Activated CD8-positive, alpha-beta T cell treated with anti-CD3 and anti-CD28 coated beads for 36 hours (primary cell): ENCODE measurements around the gene CIB4. TPM values are rescaled to one million over a fixed set of nuclear protein-coding genes. Genes with fewer than 3 reads are reported as not detected.

ENCODE experiments used
- ATAC-seq: fragments of 200-7000 bp; cut with Tn5 transposase; one replicate; pipeline ENCODE4 v1.10.0; 2021; ENCODE audit warnings: mild to moderate bottlenecking, moderate library complexity
- CTCF ChIA-PET: fragments of 350-600 bp; sonication (Branson Sonifier 250); formaldehyde crosslinking; loops from one replicate; lab custom pipeline; 2021; ENCODE audit warnings: antibody characterized with exemption; lab: Charles Lee
- POLR2A ChIA-PET: fragments of 350-600 bp; sonication (Branson Sonifier 250); formaldehyde crosslinking; loops from one replicate; lab custom pipeline; 2021; ENCODE audit warnings: antibody characterized with exemption; lab: Charles Lee
- DNase-seq: peaks from one replicate; pipeline ENCODE4 v3.0.0-alpha.2; 2020
- H3K27ac Mint-ChIP-seq: one replicate; pipeline ENCODE4 v1.8.0; 2021; ENCODE audit warnings: mild to moderate bottlenecking, mixed read lengths
- H3K27me3 Mint-ChIP-seq: one replicate; pipeline ENCODE4 v1.8.0; 2021; ENCODE audit warnings: mixed read lengths
- H3K36me3 Mint-ChIP-seq: one replicate; pipeline ENCODE4 v1.8.0; 2021; ENCODE audit warnings: low read depth, mixed read lengths
- H3K4me1 Mint-ChIP-seq: one replicate; pipeline ENCODE4 v1.8.0; 2021; ENCODE audit warnings: low read depth, mixed read lengths
- H3K4me3 Mint-ChIP-seq: one replicate; pipeline ENCODE4 v1.8.0; 2021; ENCODE audit warnings: mild to moderate bottlenecking, moderate library complexity, mixed read lengths
- H3K9me3 Mint-ChIP-seq: one replicate; pipeline ENCODE4 v1.8.0; 2021; ENCODE audit warnings: mixed read lengths
- CTCF ChIP-seq: fragments of 200-600 bp; IDR thresholded peaks from one replicate; pipeline ENCODE4 v1.8.0; 2022; ENCODE audit warnings: antibody characterized with exemption, mild to moderate bottlenecking
- intact Hi-C: fragments of 100-400 bp; cut with micrococcal nuclease; formaldehyde crosslinking; loops from one replicate; pipeline ENCODE4 v1.10.0; 2022
- total RNA-seq, 2 experiments: library from RNA; stranded (reverse); gene quantifications; one replicate each; pipeline ENCODE4 v1.2.3, GENCODE V29; 2021

CIB4 gene
- total RNA-seq, 2 experiments from 2014 or later: not detected

GRCh38 chr2:26581266-26581990 lies 59.7 kb downstream of the CIB4 start:
- ChIA-PET POLR2A (interaction anchor here (1.5 kb wide), 1 partner anchor 9 kb away, joined by 6 read pairs; no protein-coding TSS in a partner anchor), CTCF (interaction anchor here (1.1 to 1.4 kb wide), 2 partner anchors 24 to 77 kb away, joined by 3 to 4 read pairs; no protein-coding TSS in a partner anchor)
- no peak overlapping the region for H3K27ac Mint-ChIP-seq
- peaks cover 21% of the 10 kb centered on the region for H3K27me3 Mint-ChIP-seq
- H3K4me1 Mint-ChIP-seq: no peaks in the 10 kb centered on the region
- no peak overlapping the region for H3K4me3 Mint-ChIP-seq
- H3K9me3 Mint-ChIP-seq: no peaks in the 10 kb centered on the region
- no peak for TF ChIP-seq CTCF
- DNase-seq: no peak
- ATAC-seq: no peak
- intact Hi-C loops: no loop called here
- no peaks in the 10 kb centered on the region for H3K36me3 Mint-ChIP-seq

GRCh38 chr2:26580751-26581150 lies 60.4 kb downstream of the CIB4 start:
- Mint-ChIP-seq H3K4me3 (no peak overlapping the region), H3K9me3 (no peaks in the 10 kb centered on the region), H3K27ac (no peak overlapping the region), H3K36me3 (no peaks in the 10 kb centered on the region), H3K27me3 (peaks cover 19% of the 10 kb centered on the region), H3K4me1 (no peaks in the 10 kb centered on the region)
- POLR2A ChIA-PET: interaction anchor here (1.5 kb wide), 1 partner anchor 9 kb away, joined by 6 read pairs; no protein-coding TSS in a partner anchor
- no peak for DNase-seq
- no peak for TF ChIP-seq CTCF
- CTCF ChIA-PET: interaction anchor here (1.4 kb wide), 1 partner anchor 77 kb away, joined by 4 read pairs; no protein-coding TSS in a partner anchor
- no peak for ATAC-seq
- intact Hi-C loops: no loop called here

- Mint-ChIP-seq H3K27me3 (peaks cover 19% of the 10 kb centered on the region), H3K4me1 (no peaks in the 10 kb centered on the region), H3K27ac (no peak overlapping the region), H3K4me3 (no peak overlapping the region), H3K36me3 (no peaks in the 10 kb centered on the region), H3K9me3 (no peaks in the 10 kb centered on the region)
- ATAC-seq: no peak
- no peak for TF ChIP-seq CTCF
- intact Hi-C loops: no loop called here
- CTCF ChIA-PET: interaction anchor here (0.9 to 4.4 kb wide), 3 partner anchors 56 to 77 kb away, joined by 3 to 42 read pairs (median 30); no protein-coding TSS in a partner anchor
- no peak for DNase-seq
- POLR2A ChIA-PET: interaction anchor here (1.5 kb wide), 1 partner anchor 10 kb away, joined by 6 read pairs; no protein-coding TSS in a partner anchor
Observed at GRCh38 chr2:26580151-26580550, 61.0 kb downstream of the CIB4 start.

- intact Hi-C loops: loop anchor here (5.0 kb wide), 1 partner anchor 77 kb away; no protein-coding TSS in a partner anchor
- H3K36me3 Mint-ChIP-seq: no peaks in the 10 kb centered on the region
- no peak for TF ChIP-seq CTCF
- DNase-seq: no peak
- peaks cover 19% of the 10 kb centered on the region for H3K27me3 Mint-ChIP-seq
- no peak overlapping the region for H3K27ac Mint-ChIP-seq
- POLR2A ChIA-PET: no interaction called here
- ATAC-seq: no peak
- CTCF ChIA-PET: interaction anchor here (0.9 to 4.4 kb wide), 3 partner anchors 57 to 76 kb away, joined by 3 to 42 read pairs (median 30); no protein-coding TSS in a partner anchor
- no peaks in the 10 kb centered on the region for H3K4me1 Mint-ChIP-seq
- no peaks in the 10 kb centered on the region for H3K9me3 Mint-ChIP-seq
- H3K4me3 Mint-ChIP-seq: no peak overlapping the region
Observed at GRCh38 chr2:26579723-26580040, 61.5 kb downstream of the CIB4 start.
